ENCODE measurements around the gene PTPRF.

DNA sequence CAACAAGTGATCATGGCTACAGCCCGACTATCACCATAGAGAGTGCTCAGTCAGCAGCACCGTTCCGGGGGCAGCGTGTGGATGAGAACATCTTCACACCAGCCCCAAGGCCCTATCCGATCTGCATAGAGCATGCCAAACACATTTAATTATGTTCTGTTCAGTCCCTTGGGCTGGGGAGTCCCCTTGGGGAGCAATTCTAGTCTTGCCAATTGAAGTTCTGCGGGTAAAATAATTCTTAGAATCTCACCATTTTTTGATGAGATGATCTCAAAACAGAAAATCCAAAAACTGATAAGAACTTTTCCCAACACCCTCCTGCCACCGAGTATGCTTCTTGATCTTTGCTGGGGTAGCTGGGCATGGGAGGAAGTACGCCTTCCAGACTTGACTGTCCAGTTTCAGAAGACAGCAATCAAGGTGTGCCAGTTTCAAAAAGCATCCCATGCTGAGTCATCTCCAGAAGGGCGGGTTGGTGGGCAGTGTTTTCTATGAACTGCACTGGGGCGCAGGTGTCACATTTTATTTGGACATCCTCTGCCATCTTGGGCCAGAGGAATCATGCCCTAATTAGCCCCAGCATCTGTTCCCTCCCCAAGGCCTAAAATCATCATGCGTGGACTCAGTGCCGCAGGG is 20.8 kb upstream of the PTPRF start:
- TF ChIP-seq GATA2 (IDR thresholded peaks at IDR 0.05; ENCODE audit: low read depth, low read length) (no peak), GATA3 (IDR thresholded peaks at IDR 0.05; ENCODE audit: low read depth, low read length) (no peak)

Data from SH-SY5Y (cell line).